Brain microvascular endothelial cell (primary cell): ENCODE results near the gene NCKAP5L.

Source experiments
- DNase-seq: peaks from one replicate; pipeline ENCODE4 v3.0.0-alpha.2; 2020
- H3K27ac ChIP-seq: fragments of 250-450 bp; sonication (Bioruptor Pico); 2 replicates; pipeline ENCODE4 v1.5.1; 2020; ENCODE audit warnings: mild to moderate bottlenecking, moderate library complexity
- H3K27me3 ChIP-seq: fragments of 250-450 bp; sonication (Bioruptor Pico); replicated peaks from 2 replicates; pipeline ENCODE4 v1.5.1; 2020; ENCODE audit warnings: mild to moderate bottlenecking
- H3K36me3 ChIP-seq: fragments of 250-450 bp; sonication (Bioruptor Pico); replicated peaks from 2 replicates; pipeline ENCODE4 v1.5.1; 2020; ENCODE audit warnings: mild to moderate bottlenecking
- H3K4me3 ChIP-seq: 2 replicates; pipeline ENCODE4 v1.5.1; 2011; ENCODE audit warnings: low read depth, mild to moderate bottlenecking, control low read depth, low read length, moderate library complexity
- in situ Hi-C: cut with HindIII; loops from 2 replicates; pipeline ENCODE4 v1.10.0; 2017; ENCODE audit warnings: low sequenced_read_pairs, low pct_ligation_motif_present
- TF ChIP-seq, protein P1 (sequence below): IDR thresholded peaks from 2 replicates; pipeline ENCODE4 v1.5.1; 2011; ENCODE audit warnings: low read depth, mild to moderate bottlenecking, moderate library complexity, low read length, control low read depth, inconsistent platforms; ENCODE audit errors: missing control alignments

NCKAP5L gene, protein sequence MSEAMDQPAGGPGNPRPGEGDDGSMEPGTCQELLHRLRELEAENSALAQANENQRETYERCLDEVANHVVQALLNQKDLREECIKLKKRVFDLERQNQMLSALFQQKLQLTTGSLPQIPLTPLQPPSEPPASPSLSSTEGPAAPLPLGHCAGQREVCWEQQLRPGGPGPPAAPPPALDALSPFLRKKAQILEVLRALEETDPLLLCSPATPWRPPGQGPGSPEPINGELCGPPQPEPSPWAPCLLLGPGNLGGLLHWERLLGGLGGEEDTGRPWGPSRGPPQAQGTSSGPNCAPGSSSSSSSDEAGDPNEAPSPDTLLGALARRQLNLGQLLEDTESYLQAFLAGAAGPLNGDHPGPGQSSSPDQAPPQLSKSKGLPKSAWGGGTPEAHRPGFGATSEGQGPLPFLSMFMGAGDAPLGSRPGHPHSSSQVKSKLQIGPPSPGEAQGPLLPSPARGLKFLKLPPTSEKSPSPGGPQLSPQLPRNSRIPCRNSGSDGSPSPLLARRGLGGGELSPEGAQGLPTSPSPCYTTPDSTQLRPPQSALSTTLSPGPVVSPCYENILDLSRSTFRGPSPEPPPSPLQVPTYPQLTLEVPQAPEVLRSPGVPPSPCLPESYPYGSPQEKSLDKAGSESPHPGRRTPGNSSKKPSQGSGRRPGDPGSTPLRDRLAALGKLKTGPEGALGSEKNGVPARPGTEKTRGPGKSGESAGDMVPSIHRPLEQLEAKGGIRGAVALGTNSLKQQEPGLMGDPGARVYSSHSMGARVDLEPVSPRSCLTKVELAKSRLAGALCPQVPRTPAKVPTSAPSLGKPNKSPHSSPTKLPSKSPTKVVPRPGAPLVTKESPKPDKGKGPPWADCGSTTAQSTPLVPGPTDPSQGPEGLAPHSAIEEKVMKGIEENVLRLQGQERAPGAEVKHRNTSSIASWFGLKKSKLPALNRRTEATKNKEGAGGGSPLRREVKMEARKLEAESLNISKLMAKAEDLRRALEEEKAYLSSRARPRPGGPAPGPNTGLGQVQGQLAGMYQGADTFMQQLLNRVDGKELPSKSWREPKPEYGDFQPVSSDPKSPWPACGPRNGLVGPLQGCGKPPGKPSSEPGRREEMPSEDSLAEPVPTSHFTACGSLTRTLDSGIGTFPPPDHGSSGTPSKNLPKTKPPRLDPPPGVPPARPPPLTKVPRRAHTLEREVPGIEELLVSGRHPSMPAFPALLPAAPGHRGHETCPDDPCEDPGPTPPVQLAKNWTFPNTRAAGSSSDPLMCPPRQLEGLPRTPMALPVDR (N-terminal part only)

DNA sequence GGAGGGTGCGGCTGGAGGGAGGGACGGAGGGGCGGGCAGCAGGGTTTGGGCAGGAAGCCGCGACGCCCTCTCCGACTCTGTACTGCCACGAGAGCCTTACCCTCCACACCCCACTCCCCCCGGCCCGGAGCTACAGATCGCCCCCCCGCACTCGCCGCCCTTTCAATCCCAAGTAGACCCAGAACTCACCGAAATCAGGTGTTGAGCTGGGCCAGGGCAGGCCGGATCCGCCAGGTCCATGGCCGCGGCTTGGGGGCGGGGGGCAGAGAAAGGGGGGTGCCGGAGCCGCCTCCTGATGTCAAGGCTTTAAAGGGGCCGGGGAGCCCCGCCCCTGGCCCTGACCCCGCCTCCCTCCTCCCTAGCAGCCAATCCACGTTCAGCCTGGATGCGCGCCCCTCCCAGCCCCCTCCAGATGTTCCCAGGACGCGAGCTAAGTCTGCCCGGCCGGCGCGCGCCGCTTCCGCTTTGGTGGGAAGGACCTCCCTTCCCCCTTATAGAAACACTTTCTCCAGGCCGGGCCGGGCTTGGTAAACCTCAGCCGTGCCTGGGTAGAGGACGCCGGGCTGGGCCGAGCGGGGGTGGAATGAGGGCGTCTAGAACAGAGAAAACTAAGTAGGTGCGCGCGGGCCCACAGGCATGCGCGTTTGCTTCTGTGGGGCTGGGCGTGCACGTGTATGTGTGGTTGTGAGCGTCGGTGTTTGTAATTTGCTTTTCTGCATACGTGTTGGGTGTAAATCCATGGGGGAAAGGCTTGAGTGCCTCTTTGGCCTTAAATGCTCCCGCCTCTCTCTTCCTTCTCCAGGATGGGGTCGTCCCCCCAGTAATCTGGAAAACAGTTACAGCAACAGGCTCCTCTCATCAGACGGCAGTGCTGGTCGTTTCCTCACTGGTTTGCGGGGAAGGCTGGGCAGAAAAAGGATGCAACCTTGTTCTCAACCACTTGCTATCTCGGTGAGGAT, at the start of gene NCKAP5L:
Gene NCKAP5L (minus strand): TSS at position 281 of the 959 bp plus-strand sequence. CDS start 24,369 bp downstream, outside the sequence.
- in situ Hi-C loops = no loop called here
- Histone ChIP-seq H3K36me3 (no peaks in the 10 kb centered on the region), H3K27ac (peak within 1 kb of the TSS; percentile 69), H3K27me3 (no peaks in the 10 kb centered on the region), H3K4me3 (peak within 1 kb of the TSS; percentile 80)
- peak; percentile 96 for DNase-seq
- TF ChIP-seq, protein P1, sequence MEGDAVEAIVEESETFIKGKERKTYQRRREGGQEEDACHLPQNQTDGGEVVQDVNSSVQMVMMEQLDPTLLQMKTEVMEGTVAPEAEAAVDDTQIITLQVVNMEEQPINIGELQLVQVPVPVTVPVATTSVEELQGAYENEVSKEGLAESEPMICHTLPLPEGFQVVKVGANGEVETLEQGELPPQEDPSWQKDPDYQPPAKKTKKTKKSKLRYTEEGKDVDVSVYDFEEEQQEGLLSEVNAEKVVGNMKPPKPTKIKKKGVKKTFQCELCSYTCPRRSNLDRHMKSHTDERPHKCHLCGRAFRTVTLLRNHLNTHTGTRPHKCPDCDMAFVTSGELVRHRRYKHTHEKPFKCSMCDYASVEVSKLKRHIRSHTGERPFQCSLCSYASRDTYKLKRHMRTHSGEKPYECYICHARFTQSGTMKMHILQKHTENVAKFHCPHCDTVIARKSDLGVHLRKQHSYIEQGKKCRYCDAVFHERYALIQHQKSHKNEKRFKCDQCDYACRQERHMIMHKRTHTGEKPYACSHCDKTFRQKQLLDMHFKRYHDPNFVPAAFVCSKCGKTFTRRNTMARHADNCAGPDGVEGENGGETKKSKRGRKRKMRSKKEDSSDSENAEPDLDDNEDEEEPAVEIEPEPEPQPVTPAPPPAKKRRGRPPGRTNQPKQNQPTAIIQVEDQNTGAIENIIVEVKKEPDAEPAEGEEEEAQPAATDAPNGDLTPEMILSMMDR = no peak

GRCh38 chr12:49877066-49877465, 48.9 kb upstream of the NCKAP5L start:
- H3K4me3 ChIP-seq = no peak overlapping the region
- DNase-seq = no peak
- no peaks in the 10 kb centered on the region for H3K36me3 ChIP-seq
- TF ChIP-seq, protein P1 = no peak
- H3K27me3 ChIP-seq = peaks cover 2% of the 10 kb centered on the region
- in situ Hi-C loops = no loop called here
- no peak overlapping the region for H3K27ac ChIP-seq

DNA sequence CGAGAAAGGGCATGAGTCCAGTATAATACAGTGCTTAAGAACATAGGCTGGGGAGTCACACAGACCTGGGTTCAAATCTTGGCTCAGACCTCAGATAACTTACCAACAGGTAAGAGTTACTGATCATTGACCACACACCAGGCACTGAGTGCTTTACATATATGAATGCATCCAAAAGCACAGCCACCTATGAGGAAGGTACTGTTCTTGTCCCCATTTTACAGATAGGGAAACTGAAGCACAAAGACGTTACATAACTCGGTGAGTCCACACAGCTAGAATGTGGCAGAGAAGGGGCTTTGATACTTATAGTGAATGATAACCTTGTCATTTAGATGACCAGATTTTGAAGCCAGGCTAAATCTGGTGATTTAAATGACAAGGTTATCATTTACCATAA, 47.9 kb upstream of the NCKAP5L start:
- Histone ChIP-seq H3K27ac (no peak overlapping the region), H3K4me3 (no peak overlapping the region), H3K36me3 (no peaks in the 10 kb centered on the region), H3K27me3 (peaks cover 2% of the 10 kb centered on the region)
- TF ChIP-seq, protein P1 = no peak
- DNase-seq = no peak
- in situ Hi-C loops = no loop called here

DNA sequence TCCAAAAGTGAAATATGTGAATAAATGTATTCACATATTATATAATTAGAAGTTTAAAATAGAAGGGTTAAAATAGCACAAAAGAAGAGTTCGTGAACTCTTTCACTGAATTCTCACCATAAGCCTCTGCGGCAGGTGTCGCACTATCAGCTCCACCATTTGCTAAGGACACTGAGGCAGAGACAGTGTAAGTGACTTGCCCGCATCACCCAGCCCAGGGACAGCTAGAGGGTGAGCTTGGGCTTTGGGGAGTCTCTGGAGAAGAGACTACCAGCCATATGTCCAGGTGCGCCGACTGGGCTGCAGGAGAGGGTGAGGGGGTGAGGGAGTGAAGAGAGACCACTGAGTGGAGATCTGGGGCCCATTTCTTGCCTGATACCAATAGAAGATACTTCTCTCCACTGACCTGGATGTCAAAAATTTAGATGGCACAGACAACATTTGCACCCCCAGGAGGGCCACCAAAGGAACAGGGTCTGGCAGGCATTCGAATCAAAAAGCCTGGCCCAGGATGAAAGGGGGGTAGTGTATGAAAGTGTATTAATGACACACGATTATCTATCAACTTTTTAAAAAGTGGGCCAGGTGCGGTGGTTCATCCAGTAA, 47.0 kb upstream of the NCKAP5L start:
- TF ChIP-seq, protein P1 = no peak
- no peak for DNase-seq
- Histone ChIP-seq H3K36me3 (no peaks in the 10 kb centered on the region), H3K4me3 (no peak overlapping the region), H3K27ac (no peak overlapping the region), H3K27me3 (peaks cover 2% of the 10 kb centered on the region)
- in situ Hi-C loops = no loop called here
